Heart right ventricle (tissue), 16 donors: ENCODE data around the gene MGLL. TPM values are rescaled to one million over a fixed set of nuclear protein-coding genes. Genes with fewer than 3 reads are reported as not detected.

Experiments
- ATAC-seq, 8 donors: fragments of 200-7000 bp; cut with Tn5 transposase; one replicate each; pipeline ENCODE4 v1.9.1; 2020; ENCODE audit warnings: mild to moderate bottlenecking in 8 of 8, moderate library complexity in 8 of 8, moderate number of reproducible peaks in 1 of 8
- DNase-seq, 2 donors: peaks; one replicate each; pipeline ENCODE4 v3.0.0-alpha.2; 2020
- H3K27ac ChIP-seq, 10 donors: fragments of 200-600 bp; sonication (generic) in 2 of 10; one replicate each; pipeline versions ENCODE4 v1.5.0 to v1.8.0; 2020 to 2022; ENCODE audit warnings: mild to moderate bottlenecking in 3 of 10
- H3K27me3 ChIP-seq, 7 donors: fragments of 200-600 bp; one replicate each; pipeline ENCODE4 v1.8.0; 2021 to 2022; ENCODE audit warnings: mild to moderate bottlenecking in 2 of 7
- H3K36me3 ChIP-seq, 9 donors: fragments of 200-600 bp; sonication (generic) in 1 of 9; one replicate each; pipeline versions ENCODE4 v1.5.0 to v1.8.0; 2020 to 2022; ENCODE audit warnings: mild to moderate bottlenecking in 2 of 9
- H3K4me1 ChIP-seq, 9 donors: fragments of 200-600 bp; sonication (generic) in 1 of 9; one replicate each; pipeline versions ENCODE4 v1.5.0 to v1.8.0; 2020 to 2022; ENCODE audit warnings: mild to moderate bottlenecking in 4 of 9
- H3K4me3 ChIP-seq, 10 donors: fragments of 200-600 bp; sonication (generic) in 2 of 10; one replicate each; pipeline versions ENCODE4 v1.5.0 to v1.8.0; 2020 to 2022; ENCODE audit warnings: mild to moderate bottlenecking in 7 of 10, moderate library complexity in 2 of 10
- H3K9me3 ChIP-seq, 11 donors: fragments of 200-600 bp in 10 of 11; sonication (generic) in 2 of 11; one replicate each; pipeline versions ENCODE4 v1.5.0 to v1.8.0; 2013 to 2022; ENCODE audit warnings: mild to moderate bottlenecking in 2 of 11, control low read depth in 1 of 11, moderate library complexity in 1 of 11
- WGBS, 2 donors: extraction: QIAGEN DNeasy Blood & Tissue Kit; methylation state at CpG; one replicate each; pipeline ENCODE4 v1.1.7; 2013; ENCODE audit warnings: inconsistent platforms in 1 of 2; 5-methylcytosine and 5-hydroxymethylcytosine counted together
- intact Hi-C, 10 donors: fragments of 100-400 bp; cut with DNase I; formaldehyde crosslinking; loops; one replicate each; pipeline versions ENCODE4 v1.11.1 to v1.14.2; 2022
- polyA plus RNA-seq, 2 donors: library from polyadenylated mRNA; stranded (reverse); fragments of 200-250 nt; gene quantifications; one replicate each; pipeline ENCODE4 v1.2.3, GENCODE V29; 2013
- total RNA-seq, 10 donors: library from RNA; stranded (reverse); fragmentation: NEBNext Ultra II Directional in 3 of 10; extraction: Animal tissue kit (Norgen Biotek cat#: 25700) in 3 of 10; gene quantifications; one replicate each; pipeline versions ENCODE4 v1.2.1 to v1.2.4, GENCODE V29; 2021 to 2023
- TF ChIP-seq, protein P1 (sequence below), 9 donors: fragments of 200-600 bp; sonication (generic) in 2 of 9; IDR thresholded peaks; one replicate each; pipeline versions ENCODE4 v1.5.0 to v1.8.0; 2021 to 2022; ENCODE audit warnings: antibody characterized with exemption in 9 of 9, mild to moderate bottlenecking in 5 of 9, moderate library complexity in 1 of 9
- donor health status: Arrhythmogenic right ventricular cardiomyopathy.
- donor health status: ischemic (EF 13 %, LVEDD 7.1; RV severe dilation, severe dysfunction).
- donor health status: healthy with polysubstance abuse.
- donor health status: DM: no; HTN: yes; CAD: no.
- donor health status: DM: no; HTN: no; CAD: no.
- donor health status: ischemic (EF 25% LVEDD 6.9; RV normal size, moderate dysfunction).
- donor health status: ischemic (EF 25% LVEDD 5.7; RV mildly dilated, moderate dysfunction).
- donor health status: healthy.
- donor health status: DM: yes; HTN: yes; CAD: no.
- donor health status: Ischemic cardiomyopathy.
- donor health status: ischemic (EF 35%, LVEDD 5.7; RV mildly dilated, moderate dysfunction).
- donor health status: nonischemic (EF 11% LVEDD 7.7; RV severe dilation, severe dysfunction).
- donor health status: DM: yes; HTN: yes; CAD: no.
- donor health status: PGD.
- donor health status: ischemic (EF 29% LVEDD 5.4; RV normal size, mild dysfunction).
- donor health status: nonischemic (EF 23%, LVEDD 6.1; RV moderate dilation, normal function).

The MGLL gene
- total and polyA plus RNA-seq, 12 donors: 35.7 to 103 (median 65.2) TPM

DNA sequence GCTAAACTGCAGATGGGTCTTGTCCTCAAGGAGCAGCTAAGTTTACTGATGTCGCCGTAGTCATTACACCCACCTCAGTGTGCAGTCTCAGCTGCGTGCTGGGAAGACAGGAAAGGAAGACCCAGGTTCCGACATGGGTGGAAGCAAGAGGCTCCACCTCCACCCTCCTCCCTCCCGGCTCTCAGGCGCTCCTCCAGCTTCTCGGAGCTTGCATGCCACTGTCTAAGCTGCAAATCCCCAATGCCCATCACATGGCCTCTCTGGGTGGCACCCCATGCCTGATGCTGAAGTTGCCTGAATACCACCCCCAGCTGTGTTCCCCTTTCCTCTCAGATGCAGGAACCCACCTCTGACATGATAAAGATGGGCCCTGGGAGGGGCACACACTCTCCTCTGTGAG, 58.5 kb downstream of the MGLL start:
- TF ChIP-seq, protein P1, sequence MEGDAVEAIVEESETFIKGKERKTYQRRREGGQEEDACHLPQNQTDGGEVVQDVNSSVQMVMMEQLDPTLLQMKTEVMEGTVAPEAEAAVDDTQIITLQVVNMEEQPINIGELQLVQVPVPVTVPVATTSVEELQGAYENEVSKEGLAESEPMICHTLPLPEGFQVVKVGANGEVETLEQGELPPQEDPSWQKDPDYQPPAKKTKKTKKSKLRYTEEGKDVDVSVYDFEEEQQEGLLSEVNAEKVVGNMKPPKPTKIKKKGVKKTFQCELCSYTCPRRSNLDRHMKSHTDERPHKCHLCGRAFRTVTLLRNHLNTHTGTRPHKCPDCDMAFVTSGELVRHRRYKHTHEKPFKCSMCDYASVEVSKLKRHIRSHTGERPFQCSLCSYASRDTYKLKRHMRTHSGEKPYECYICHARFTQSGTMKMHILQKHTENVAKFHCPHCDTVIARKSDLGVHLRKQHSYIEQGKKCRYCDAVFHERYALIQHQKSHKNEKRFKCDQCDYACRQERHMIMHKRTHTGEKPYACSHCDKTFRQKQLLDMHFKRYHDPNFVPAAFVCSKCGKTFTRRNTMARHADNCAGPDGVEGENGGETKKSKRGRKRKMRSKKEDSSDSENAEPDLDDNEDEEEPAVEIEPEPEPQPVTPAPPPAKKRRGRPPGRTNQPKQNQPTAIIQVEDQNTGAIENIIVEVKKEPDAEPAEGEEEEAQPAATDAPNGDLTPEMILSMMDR (IDR thresholded peaks at IDR 0.05): no peak
- DNase-seq (no peak), ATAC-seq (no peak)
- H3K9me3 ChIP-seq: peaks cover 0 to 18% (median 11%) of the 10 kb centered on the region in 11 donors
- peaks cover 0 to 54% (median 3%) of the 10 kb centered on the region in 9 donors for H3K36me3 ChIP-seq
- H3K4me3 ChIP-seq: no peak overlapping the region
- intact Hi-C loops: loop anchor here in 1 of 10 donors (10.0 kb wide), 1 partner anchor 51 kb away; no protein-coding TSS in a partner anchor
- H3K4me1 ChIP-seq: peaks cover 16 to 77% (median 66%) of the 10 kb centered on the region in 9 donors
- H3K27ac ChIP-seq: peak overlapping the region in 8 of 10 donors; percentile 36 to 81 (median 57)
- 60 to 71% methylated on average over 7 of the region's 7 CpGs for WGBS, 2 donors
- no peaks in the 10 kb centered on the region for H3K27me3 ChIP-seq

DNA sequence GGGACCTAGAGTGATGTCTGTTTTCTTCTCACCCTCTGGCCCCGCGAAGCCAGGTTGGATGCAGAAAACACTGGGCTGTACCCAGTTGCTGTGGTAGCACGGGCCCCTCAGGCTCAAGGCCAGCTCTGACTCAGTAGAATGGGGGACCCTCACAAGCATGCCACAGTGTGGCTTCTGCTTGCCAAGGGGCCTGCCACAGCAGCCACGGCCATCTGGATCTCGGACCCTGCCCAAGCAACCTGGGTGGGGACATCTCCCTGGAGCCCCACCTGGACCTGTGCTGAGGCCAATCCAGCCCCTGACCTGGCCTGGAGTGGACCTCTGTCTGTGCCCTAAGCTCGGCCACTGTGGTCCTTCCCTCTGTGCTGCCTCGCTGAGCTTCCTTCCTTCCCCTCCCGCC, 59.0 kb downstream of the MGLL start:
- WGBS, 2 donors: 83 to 89% methylated on average over 8 of the region's 8 CpGs
- Histone ChIP-seq H3K36me3 (peaks cover 0 to 53% (median 3%) of the 10 kb centered on the region in 9 donors), H3K9me3 (peaks cover 0 to 13% (median 11%) of the 10 kb centered on the region in 11 donors), H3K27me3 (no peaks in the 10 kb centered on the region), H3K4me3 (no peak overlapping the region), H3K4me1 (peaks cover 16 to 74% (median 61%) of the 10 kb centered on the region in 9 donors), H3K27ac (peak overlapping the region in 8 of 10 donors; percentile 34 to 81 (median 57))
- intact Hi-C loops: loop anchor here in 1 of 10 donors (10.0 kb wide), 1 partner anchor 51 kb away; no protein-coding TSS in a partner anchor
- no peak for DNase-seq
- TF ChIP-seq, protein P1 (IDR thresholded peaks at IDR 0.05): no peak
- peak in 1 of 8 donors; percentile 14 for ATAC-seq

GRCh38 chr3:127762787-127763105, 59.6 kb downstream of the MGLL start:
- peaks cover 0 to 53% (median 2%) of the 10 kb centered on the region in 9 donors for H3K36me3 ChIP-seq
- ATAC-seq (peak in 1 of 8 donors; percentile 2), DNase-seq (no peak)
- H3K27me3 ChIP-seq: no peaks in the 10 kb centered on the region
- intact Hi-C loops: loop anchor here in 1 of 10 donors (10.0 kb wide), 1 partner anchor 52 kb away; no protein-coding TSS in a partner anchor
- TF ChIP-seq, protein P1 (IDR thresholded peaks at IDR 0.05): no peak
- 86 to 95% methylated on average over 1 of the region's 1 CpG for WGBS, 2 donors
- peaks cover 0 to 7% (median 6%) of the 10 kb centered on the region in 11 donors for H3K9me3 ChIP-seq
- H3K27ac ChIP-seq: peak overlapping the region in 9 of 10 donors; percentile 61 to 81 (median 75)
- peaks cover 16 to 74% (median 56%) of the 10 kb centered on the region in 9 donors for H3K4me1 ChIP-seq
- no peak overlapping the region for H3K4me3 ChIP-seq

GRCh38 chr3:127762077-127762786, 60.1 kb downstream of the MGLL start:
- H3K9me3 ChIP-seq: peaks cover 0 to 2% (median under 1%) of the 10 kb centered on the region in 11 donors
- peaks cover 16 to 74% (median 56%) of the 10 kb centered on the region in 9 donors for H3K4me1 ChIP-seq
- WGBS, 2 donors: 19 to 21% methylated on average over 15 of the region's 15 CpGs
- DNase-seq (peak in 1 of 2 donors; percentile 76), ATAC-seq (peak; percentile 68 to 89 (median 75))
- H3K36me3 ChIP-seq: peaks cover 0 to 53% (median 0%) of the 10 kb centered on the region in 9 donors
- intact Hi-C loops: loop anchor here in 1 of 10 donors (10.0 kb wide), 1 partner anchor 53 kb away; no protein-coding TSS in a partner anchor
- H3K27me3 ChIP-seq: no peaks in the 10 kb centered on the region
- H3K27ac ChIP-seq: peak overlapping the region; percentile 32 to 81 (median 72)
- peak overlapping the region in 2 of 10 donors; percentile 8 to 20 for H3K4me3 ChIP-seq
- TF ChIP-seq, protein P1 (IDR thresholded peaks at IDR 0.05): no peak
